Neutrophil (primary cell): ENCODE data around the gene ABR.

Source experiments
- H3K27ac ChIP-seq: fragments of 200-600 bp; sonication (generic); 2 replicates; pipeline ENCODE4 v1.5.1; 2016; ENCODE audit warnings: mild to moderate bottlenecking, moderate library complexity
- H3K27me3 ChIP-seq: fragments of 200-600 bp; sonication (generic); 2 replicates; pipeline ENCODE4 v1.6.0; 2016; ENCODE audit warnings: mild to moderate bottlenecking
- H3K36me3 ChIP-seq: fragments of 200-600 bp; sonication (generic); 2 replicates; pipeline ENCODE4 v1.5.1; 2017
- H3K4me1 ChIP-seq, 2 experiments: fragments of 200-600 bp in 1 of 2; sonication (generic) in 1 of 2; 1 replicate in 1 of 2; 2 replicates in 1 of 2; pipeline versions ENCODE4 v1.5.1 to v1.6.1; 2013 to 2016; ENCODE audit warnings: low read depth in 1 of 2, low read length in 1 of 2, mild to moderate bottlenecking in 1 of 2, moderate library complexity in 1 of 2; ENCODE audit not compliant: control insufficient read depth in 1 of 2, insufficient read depth in 1 of 2
- H3K4me3 ChIP-seq, 2 experiments: fragments of 200-600 bp in 1 of 2; sonication (generic) in 1 of 2; 1 replicate in 1 of 2; 2 replicates in 1 of 2; pipeline ENCODE4 v1.5.1; 2013 to 2016; ENCODE audit warnings: low read depth in 1 of 2, low read length in 1 of 2, mild to moderate bottlenecking in 1 of 2, moderate library complexity in 1 of 2
- H3K9me3 ChIP-seq: fragments of 200-600 bp; sonication (generic); 2 replicates; pipeline ENCODE4 v1.5.1; 2016
- TF ChIP-seq, protein P1 (sequence below): fragments of 200-600 bp; sonication (generic); IDR thresholded peaks from 2 replicates; pipeline ENCODE4 v1.5.1; 2016; ENCODE audit warnings: antibody characterized with exemption

The ABR gene

DNA sequence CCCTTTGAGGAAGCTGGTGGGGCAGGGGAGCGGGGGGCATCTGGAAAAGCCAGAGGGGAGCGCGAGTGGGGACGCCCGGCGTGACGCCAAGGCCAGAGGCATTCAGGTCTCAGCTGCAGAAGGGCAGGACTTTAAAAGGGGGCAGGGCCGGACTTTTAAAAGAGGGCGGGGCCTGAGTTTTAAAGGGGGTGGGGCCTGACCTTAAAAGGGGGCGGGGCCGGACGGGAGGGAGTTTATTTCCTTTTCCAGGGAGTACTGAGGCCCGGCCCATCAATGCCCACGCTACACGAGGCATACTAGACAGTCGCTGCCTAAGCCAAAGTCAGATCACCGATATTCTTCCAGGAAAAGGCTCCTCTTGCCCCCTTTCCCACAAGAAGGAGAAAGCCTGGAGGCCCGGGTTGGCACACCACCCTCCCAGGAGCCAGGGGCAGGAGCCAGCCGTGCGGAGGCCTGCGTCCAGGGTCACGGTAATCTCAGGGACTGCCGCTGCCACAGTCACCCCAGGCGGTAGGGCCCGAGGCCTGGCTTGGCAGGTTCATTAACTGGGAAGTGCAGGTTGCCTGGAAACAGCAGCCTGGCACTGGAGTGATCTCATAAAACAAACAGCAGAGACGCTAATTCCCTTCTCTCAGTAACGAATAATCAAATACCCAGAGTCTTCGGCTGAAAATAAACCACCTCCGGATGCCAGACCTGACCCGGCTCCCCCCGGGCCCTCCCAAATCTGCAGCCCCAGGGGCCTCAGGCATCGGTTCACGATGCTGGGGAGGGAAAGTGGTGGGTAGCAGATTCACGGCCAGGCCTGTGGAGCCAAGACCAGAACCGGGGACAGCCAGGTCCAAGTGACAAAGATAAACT lies 92.2 kb downstream of the ABR start:
- TF ChIP-seq, protein P1, sequence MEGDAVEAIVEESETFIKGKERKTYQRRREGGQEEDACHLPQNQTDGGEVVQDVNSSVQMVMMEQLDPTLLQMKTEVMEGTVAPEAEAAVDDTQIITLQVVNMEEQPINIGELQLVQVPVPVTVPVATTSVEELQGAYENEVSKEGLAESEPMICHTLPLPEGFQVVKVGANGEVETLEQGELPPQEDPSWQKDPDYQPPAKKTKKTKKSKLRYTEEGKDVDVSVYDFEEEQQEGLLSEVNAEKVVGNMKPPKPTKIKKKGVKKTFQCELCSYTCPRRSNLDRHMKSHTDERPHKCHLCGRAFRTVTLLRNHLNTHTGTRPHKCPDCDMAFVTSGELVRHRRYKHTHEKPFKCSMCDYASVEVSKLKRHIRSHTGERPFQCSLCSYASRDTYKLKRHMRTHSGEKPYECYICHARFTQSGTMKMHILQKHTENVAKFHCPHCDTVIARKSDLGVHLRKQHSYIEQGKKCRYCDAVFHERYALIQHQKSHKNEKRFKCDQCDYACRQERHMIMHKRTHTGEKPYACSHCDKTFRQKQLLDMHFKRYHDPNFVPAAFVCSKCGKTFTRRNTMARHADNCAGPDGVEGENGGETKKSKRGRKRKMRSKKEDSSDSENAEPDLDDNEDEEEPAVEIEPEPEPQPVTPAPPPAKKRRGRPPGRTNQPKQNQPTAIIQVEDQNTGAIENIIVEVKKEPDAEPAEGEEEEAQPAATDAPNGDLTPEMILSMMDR: no peak
- no peak overlapping the region for H3K4me3 ChIP-seq
- peaks cover 81% of the 10 kb centered on the region for H3K36me3 ChIP-seq
- H3K27me3 ChIP-seq: no peaks in the 10 kb centered on the region
- H3K4me1 ChIP-seq: peaks cover 0 to 4% of the 10 kb centered on the region in 2 experiments
- H3K9me3 ChIP-seq: no peaks in the 10 kb centered on the region
- no peak overlapping the region for H3K27ac ChIP-seq

DNA sequence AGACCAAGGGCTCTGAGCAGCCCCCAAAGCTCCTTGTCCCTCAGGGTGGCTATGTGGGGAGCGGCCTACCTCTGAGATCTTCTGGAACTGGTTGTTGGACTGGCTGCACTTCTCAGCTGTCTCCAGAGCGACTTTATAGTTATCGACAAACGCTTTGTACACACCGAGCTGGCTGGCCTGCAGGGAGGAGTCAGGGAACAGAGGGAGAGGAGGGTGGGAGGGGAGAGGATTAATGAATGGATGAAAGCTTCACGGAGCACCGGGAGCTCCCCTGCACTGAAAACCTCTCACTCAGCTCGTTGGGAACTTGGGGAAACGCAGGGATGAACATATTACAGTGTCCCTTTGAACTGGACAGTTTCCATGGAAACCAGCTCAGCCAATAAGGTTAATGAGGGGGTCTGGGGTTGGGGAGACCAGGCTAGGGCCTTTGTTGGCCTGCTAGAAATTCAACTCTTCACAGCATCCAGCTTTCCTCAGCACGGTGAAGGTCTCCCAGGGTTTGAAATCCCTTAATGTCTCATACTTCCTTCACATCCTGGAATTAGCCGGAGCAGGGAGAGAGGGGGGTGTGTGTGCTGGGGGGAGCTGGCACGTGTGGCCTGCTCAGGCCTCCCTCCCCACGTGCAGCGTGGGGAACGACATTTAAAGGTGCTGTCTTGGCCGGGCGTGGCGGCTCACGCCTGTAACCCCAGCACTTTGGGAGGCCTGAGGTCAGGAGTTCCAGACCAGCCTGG lies 96.2 kb downstream of the ABR start:
- peaks cover 81% of the 10 kb centered on the region for H3K36me3 ChIP-seq
- H3K4me3 ChIP-seq: no peak overlapping the region
- H3K27me3 ChIP-seq: no peaks in the 10 kb centered on the region
- no peak overlapping the region for H3K27ac ChIP-seq
- peaks cover 4 to 11% of the 10 kb centered on the region in 2 experiments for H3K4me1 ChIP-seq
- H3K9me3 ChIP-seq: no peaks in the 10 kb centered on the region
- TF ChIP-seq, protein P1: no peak

DNA sequence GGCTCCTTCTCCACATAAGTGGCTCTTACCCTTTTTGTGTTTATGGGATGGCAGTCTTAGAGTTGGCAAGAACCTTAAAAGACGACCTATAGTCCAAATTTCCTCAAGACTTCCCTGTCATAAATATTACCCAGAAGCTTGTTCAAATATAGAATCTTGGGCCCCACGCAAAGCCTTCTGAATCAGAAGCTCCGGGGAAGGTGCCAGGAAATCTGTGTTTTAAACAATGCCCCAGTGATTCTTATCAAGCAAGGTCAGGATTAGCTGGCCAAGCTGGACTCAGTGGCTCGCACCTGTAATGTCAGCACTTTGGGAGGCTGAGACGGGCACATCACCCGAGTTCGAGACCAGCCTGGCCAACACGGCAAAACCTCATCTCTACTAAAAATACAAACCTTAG lies 97.2 kb downstream of the ABR start:
- no peak overlapping the region for H3K27ac ChIP-seq
- no peaks in the 10 kb centered on the region for H3K27me3 ChIP-seq
- no peaks in the 10 kb centered on the region for H3K9me3 ChIP-seq
- TF ChIP-seq, protein P1: no peak
- H3K4me1 ChIP-seq: peaks cover 4 to 11% of the 10 kb centered on the region in 2 experiments
- H3K36me3 ChIP-seq: peaks cover 83% of the 10 kb centered on the region
- no peak overlapping the region for H3K4me3 ChIP-seq

DNA sequence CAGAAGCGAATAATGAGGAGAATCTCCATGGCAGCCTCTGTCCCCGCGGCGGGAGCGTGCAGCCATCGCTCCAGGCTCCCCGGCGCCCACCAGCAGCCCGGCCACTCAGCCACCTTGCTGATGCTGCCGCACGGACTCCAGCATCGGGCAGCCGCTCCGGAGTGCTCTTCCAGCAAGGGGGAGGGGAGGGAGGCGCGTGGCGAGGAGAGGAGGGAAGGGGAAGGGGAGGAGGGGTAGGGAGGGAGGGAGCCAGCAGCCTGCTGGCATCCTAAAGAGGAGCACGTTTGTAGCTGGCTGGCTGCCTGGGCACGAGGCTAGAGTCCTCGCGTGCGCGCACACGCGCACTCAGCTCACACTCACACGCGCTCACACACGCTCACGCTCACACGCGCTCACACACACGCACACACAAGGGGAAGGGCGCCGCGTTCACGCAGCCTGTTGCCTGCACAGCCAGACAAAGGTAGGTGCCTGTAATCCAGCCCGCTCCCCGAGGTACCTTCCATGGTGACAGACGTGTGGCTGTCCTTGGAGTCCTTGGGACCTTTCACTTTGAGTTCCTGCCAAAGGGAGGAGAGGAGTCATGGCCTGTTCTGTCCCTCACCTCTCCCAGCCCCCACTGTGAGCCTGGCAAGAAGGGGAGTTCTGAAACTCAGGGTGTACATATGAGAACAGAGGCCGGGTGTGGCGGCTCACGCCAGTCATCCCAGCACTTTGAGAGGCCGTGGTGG lies 100.8 kb downstream of the ABR start:
- Histone ChIP-seq H3K27ac (no peak overlapping the region), H3K36me3 (peaks cover 95% of the 10 kb centered on the region), H3K27me3 (no peaks in the 10 kb centered on the region), H3K4me1 (peaks cover 4 to 11% of the 10 kb centered on the region in 2 experiments), H3K4me3 (no peak overlapping the region), H3K9me3 (no peaks in the 10 kb centered on the region)
- TF ChIP-seq, protein P1: no peak

DNA sequence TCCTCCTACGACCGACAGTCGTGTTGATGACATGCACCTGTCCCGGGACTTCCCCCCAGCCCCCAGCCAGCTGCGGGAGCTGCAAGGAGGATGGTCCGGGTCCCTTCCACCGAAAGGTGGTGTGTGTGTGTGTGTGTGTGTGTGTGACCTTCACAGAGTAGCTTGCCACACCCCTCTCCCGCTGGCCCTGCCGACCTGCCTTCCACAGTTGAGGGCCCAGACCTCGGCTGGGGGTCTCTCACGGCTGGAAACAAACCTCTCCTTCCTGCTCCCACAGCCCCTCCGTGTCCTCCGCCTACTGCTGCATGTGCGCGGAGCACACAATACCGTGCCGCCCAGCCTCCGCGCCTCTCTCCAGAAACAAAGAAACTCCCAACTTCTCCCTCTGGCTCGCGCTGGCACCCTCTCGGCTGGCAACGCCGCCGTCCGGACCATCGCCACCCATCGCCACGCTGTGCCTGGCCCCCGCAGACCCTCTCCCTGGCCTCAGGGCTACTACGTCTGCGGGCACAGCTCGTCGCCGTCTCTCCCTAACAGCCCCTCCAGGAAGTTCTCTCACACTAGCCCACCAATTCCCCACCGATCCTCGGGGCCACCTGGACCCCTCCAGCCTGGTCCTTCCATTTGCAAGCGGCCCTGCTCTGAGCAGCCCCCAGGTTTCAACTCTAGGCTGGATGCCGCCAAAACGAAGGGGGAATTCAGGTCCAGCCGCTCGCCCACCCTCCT lies 101.6 kb downstream of the ABR start:
- no peaks in the 10 kb centered on the region for H3K27me3 ChIP-seq
- peaks cover 95% of the 10 kb centered on the region for H3K36me3 ChIP-seq
- H3K4me3 ChIP-seq: no peak overlapping the region
- peaks cover 4 to 11% of the 10 kb centered on the region in 2 experiments for H3K4me1 ChIP-seq
- no peaks in the 10 kb centered on the region for H3K9me3 ChIP-seq
- TF ChIP-seq, protein P1: no peak
- no peak overlapping the region for H3K27ac ChIP-seq
